HG02884 (cell line): ENCODE data around the gene RBKS.

Experiments
- ATAC-seq: cut with Tn5 transposase; IDR thresholded peaks from one replicate; pipeline ENCODE4 v1.9.1; 2021; ENCODE audit warnings: mild to moderate bottlenecking, moderate library complexity; ENCODE audit not compliant: unreplicated experiment

The RBKS gene

DNA sequence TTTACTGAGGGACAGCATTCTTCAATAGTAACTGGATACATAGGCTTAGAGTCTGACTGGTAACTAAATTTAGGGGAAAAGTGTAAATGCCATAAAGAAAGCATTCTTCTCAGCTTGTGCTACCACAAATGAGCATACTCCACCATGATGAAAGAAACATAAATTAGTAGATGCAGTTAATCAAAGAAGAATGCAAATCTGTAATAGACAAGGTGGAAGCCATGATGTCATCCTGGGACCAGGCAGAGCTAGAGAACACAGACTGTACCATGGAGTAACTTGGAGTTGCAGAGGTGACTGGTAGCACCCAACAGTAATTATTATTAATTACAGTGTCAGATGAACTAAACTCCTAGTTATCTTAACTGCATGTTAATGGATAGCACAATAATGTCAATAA, 51.7 kb downstream of the RBKS start:
- no peak for ATAC-seq

DNA sequence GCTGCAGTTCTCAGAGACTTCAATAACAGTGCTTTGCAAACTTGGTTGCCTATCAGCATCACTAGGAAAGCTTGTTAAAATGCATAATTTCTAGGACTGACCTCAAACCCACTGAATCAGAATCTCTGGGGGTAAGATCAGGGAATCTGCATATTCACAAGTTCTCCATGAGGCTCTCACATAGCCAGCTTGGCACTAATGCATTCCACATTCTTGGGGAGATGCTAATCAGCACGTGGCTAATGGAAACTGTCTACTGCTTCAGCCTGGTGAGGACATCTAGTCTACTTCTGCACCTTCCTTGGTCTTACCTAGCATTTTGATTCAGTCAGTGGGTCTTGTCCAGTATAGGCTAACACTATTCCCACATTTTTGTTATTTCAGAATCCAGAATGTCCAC, 56.3 kb downstream of the RBKS start:
- no peak for ATAC-seq

DNA sequence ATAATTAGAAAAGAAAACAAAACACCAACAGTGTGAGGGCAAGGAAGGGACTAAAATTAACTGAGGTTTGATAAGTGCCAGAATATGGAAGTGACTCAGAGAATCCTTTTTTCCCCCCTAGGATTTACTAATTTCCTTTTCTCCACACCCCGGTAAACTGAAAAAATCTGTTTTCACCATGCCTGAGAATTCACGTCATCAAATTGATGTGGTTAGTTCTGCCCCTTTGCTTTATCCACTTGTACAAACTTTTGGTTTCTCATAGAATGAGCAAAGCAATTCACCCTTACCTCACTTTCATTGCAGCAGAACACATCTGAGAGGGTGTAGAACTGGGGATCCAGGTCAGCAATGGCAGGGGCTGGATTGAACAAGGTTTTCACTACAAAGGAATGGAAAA, 57.8 kb downstream of the RBKS start:
- ATAC-seq, result no peak

DNA sequence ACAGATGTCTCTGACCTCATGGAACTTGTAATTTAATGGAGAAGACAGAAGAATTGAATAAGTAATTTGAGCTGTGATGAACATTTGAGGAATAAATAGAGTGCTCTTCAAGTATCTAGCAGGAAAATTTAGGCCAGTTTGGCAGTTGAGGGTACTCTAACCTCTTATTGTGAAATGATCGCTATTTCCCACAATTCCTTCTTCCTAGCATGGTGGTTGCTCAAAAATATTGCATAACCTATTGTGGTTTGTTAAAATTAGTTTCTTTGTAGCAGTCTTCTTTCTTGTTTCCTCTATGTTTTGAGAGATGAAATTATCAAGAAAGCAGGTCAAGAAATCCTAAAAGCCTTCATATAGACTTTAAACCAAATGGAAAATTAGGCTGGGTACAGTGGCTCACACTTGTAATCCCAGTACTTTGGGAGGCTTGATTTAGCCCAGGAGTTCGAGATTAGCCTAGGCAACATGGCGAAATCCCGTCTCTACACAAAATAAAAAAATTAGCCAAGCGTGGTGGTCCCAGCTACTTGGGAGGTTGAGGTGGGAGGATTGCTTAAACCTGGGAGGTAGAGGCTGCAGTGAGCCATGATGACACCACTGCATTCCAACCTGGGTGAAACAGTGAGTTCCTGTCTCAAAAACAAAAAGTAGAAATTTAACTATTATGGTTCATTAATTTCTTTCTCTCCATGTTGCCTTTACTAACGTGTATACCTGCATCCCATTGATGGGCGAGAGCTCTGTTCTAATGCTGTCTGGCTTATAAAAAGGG, 58.7 kb downstream of the RBKS start:
- ATAC-seq, result no peak

DNA sequence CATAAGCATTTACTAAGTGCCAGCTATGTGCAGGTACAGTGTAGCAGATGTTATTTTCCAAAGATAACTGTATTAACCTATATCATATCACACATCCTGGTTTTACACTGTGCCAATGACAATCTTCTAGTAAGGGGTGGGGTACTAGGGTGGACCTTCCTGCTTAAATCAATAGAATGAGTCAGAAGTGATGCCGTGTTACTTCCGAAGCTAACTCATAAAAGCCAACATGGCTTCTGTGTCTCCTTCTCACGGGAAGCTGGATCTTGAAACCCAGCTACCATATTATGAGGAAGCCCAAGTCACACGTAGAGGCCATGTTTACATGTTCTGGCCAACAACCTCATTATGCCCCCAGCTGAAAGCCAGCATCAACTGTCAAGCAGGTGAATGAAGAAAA, 59.5 kb downstream of the RBKS start:
- ATAC-seq, result no peak

DNA sequence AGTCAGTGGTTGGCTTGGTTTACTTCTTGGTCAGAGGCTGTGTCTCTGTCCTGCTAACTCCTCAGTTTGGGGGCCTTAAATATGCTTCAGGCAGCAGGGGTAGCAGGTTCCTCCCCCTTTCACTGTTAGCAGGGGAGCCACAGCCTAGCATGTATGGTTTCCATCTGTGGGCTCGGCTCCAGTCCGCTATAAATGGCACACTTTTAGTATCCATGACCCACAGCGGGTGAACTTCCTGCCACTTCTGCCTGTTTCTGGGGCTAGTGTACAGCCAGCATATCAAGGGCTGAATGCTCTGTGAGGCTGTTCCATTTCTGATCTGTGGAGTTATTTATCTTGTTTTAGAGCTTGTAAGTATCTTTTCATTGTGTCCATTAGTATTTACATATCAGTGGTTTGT, 60.4 kb downstream of the RBKS start:
- ATAC-seq, result no peak

DNA sequence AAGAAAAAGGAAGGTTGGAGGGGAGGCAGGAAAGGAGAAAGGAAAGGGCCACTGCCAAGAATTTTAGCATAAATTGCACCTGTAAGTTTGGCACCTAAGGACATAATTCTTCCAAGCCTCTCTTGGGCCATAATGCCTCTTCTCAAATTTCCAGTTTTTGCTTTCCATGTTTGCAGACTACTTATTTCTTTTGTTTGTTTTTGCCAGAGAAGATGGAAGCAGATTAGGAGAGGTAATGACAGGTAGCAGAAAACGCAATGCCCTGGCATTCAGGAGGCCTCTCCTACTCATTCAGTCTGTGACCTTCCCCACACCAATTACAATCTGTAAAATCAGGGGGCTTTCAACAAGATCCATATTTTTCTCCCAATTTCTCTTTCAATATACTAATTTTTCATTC, 61.9 kb downstream of the RBKS start:
- no peak for ATAC-seq

DNA sequence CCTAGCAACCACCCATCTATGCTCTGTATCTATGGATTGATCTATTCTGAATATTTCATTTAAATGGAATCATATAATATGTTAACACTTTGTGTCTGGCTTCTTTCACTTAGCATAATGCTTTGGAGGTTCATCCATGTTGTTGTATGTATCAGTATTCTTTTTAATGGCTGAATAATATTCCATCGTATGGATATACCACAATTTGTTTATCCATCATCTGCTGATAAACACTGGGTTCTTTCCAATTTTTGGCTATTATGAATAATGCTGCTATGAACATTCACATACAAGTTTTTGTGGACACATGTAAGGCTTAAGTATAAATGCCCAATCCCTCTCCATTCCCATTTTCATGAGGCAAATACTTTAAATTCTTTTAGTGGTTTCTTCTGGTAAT, 65.8 kb downstream of the RBKS start:
- no peak for ATAC-seq

DNA sequence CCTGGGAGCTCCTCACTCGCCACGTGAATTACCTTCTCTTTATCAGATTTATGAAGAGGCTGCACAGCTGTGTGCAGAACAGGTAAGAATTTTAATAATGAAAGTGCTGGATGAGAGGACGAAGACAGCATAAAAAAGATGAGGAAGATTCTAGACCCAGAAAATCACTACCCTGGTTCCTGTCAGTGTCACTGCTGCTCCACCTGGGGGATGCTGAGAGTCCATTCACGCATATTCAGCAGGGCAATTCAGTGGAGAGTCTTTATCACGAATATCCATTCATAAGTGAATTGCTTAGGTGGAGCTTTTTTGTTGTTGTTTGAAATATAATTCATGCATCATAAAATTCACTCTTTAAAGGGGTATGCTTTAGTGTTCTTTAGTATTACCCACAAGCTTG, 66.6 kb downstream of the RBKS start:
- ATAC-seq, result no peak

DNA sequence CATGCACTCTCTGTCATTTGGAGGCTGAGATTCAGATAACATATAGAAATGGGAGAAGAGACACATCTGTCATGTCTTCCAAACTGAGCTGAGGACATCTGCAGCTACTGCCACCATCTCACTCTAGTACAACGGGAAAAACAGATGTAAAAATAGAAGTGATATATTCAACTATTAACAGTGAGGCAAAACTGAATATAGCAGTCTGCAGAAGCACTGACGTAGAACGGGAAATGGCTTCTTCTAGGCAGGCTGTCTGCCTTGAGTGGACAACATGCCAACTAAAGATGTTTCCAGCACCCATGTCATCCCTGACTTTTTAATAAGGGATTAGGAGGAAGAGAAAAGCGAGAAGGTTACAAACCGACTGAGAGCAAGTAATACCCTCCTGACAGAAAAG, 67.1 kb downstream of the RBKS start:
- ATAC-seq, result no peak

DNA sequence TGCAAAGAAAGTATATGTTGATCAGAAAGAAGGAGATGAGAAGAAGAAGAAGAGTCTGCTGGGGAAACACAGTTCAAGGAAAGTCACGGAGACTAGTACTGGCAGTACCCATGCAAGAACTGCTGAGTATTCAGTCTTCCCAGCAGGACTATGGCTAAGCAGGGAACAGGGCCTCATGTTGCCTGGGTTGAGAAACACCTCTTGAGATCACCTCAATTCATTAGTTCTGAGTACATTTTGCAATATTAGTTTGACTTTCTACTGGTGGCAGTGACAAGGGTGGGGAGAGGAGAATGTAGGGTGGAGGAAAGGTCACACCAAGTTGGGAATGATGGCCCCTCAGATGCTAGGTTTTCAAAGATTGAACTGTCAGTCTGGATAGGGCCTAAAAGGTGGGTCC, 68.1 kb downstream of the RBKS start:
- no peak for ATAC-seq

DNA sequence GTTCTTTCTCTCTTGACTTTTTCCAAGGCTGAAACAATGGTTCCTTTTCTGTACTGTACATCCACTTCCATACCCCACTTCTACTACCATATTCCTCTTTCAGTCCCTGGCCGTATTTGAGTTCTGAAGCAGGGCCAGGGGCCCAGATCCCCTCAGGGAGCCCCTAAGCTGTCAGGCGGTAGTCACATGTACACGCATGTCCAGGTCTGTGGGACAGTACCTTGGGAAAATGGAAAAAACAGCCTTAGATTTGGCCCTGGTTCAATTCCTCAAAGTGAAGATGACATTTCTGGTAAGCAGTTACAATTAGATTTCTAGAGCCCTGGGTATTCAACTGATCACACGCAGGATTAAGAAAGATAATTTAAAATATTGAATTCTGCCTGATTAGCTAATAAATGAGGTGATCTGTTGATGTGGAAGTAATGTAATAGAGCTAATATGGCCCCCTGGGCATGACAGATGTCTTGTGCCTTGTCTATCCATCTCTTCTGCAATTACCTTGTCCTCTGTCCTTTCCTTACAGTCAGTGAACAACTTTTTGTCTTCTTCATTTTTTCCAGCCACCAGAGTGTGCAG, 74.2 kb downstream of the RBKS start:
- no peak for ATAC-seq

DNA sequence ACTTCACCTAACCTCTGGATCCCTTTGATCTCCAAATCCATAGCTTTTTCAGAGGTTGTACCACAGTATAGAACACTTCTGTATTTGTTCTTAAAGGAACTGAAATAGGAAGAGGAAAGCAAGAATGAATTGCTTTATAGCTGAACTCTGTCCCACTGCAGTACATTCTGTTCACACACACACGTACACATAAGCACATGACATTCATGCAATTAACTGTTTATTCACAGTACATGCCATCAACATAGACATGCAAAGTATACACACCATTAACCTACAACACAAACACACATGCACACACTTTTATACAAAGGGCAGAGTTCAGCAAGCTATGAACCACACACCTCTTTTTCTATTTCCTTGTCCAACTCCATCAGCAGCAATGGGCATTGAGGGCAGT, 75.4 kb downstream of the RBKS start:
- no peak for ATAC-seq

DNA sequence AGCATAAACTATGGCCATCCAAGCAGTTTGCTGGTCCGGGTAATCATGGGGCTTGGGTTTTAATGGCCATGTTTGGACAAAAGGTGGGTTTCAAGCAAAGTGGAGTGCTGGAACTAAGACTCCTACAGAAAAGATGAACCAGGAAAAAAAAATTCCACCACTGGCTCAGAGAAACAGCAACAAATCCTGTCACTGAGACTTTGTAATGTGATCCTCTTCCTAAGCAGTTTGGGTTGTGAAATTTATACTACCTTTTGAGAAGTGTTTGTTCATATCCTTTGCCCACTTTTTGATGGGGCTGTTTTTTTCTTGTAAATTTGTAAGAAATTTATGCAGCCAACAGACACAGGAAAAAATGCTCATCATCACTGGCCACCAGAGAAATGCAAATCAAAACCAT, 78.4 kb downstream of the RBKS start:
- no peak for ATAC-seq

DNA sequence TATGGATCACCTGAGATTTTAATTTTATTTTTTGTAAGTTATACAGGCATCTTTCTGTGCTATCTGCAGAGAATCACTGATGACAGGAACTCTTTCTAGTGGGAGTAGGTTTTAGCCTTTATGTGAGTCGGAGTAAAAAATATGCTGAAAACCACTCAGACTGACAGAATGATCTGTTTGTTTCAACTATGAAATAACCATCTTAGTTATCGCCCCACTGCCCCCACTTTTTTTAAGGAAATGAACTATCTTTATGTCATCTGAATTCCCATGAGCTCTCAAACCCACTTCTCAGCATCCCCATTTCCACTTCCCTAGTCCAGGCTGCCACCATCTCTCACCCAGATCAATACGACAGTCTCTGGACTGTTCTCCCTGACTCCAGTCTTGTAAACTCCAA, 79.7 kb downstream of the RBKS start:
- no peak for ATAC-seq

DNA sequence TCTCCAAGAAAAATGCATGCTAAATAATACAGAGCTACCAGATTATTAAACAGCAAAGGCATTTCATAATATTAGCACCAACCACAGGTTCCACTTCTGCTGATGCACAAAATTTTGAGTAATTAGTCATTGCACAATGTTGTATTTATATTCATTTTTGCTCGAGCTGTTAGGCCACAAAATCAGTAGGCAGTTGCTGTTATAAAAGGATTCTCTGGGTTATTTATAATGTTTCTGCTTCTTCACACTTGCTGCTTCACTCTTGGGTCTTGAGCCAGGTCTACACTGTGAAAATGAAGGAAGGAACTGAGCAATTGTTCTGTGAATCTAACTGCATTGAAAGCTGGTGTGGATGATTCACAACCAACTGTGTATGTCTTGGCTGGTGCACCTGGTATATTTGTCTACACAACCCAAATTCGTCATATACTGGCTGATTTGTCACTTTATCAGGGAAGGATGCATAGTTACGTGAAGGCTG, 80.4 kb downstream of the RBKS start:
- no peak for ATAC-seq

DNA sequence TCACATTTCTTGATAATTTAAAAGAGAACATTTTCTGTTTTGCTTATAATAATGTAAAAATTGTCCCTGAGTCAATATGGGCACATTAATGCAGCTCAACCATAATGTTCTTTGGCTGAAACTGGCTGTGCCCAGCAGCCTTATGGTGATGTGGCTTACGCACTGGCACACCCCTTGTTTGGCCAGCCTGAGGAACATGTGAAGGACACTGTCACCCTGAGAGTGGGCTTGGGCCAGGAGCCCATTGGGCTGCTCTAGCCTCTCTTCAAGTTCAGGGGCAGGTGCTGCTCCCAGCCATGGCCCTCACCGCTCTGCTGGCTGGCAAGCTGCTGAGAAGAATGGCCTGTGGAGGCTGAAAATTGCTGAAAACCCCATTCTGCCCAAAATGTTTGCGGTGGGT, 81.2 kb downstream of the RBKS start:
- ATAC-seq, result no peak

DNA sequence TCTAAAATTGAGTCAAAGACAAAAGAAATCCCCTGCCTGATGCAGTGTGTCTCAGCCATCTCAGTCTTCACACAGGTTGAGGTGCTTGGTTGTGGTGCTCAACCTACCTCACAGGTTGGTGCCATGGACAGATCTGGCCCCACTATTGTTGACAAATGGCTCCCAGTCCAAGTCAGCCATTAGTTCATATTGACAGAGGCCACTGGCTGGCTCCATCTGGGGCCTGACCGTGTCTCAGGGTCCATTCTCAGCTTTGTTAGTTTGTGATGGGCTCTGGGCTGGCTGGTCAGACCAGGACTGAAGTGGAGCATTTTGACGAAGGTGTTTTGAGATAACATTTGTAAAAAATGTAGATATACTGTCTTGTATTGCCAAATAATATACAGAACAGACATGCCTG, 81.8 kb downstream of the RBKS start:
- no peak for ATAC-seq

DNA sequence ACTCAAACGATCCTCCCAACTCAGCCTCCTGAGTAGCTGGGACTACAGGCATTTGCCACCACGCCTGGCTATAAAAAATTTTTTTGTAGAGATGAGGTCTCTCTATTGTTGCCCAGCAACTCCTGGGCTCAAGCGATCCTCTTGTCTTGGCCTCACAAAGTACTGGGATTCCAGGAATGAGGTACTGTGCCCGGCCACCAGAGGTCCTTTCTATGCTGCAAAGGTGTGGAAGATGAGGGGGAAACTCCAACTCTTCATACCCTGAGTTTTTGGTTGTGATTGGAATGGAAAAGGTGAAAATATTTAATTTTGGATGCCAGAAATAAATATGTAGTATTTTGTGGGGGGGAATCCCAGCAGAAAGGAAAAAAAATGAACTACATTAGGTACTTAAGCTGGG, 82.7 kb downstream of the RBKS start:
- ATAC-seq, result no peak

DNA sequence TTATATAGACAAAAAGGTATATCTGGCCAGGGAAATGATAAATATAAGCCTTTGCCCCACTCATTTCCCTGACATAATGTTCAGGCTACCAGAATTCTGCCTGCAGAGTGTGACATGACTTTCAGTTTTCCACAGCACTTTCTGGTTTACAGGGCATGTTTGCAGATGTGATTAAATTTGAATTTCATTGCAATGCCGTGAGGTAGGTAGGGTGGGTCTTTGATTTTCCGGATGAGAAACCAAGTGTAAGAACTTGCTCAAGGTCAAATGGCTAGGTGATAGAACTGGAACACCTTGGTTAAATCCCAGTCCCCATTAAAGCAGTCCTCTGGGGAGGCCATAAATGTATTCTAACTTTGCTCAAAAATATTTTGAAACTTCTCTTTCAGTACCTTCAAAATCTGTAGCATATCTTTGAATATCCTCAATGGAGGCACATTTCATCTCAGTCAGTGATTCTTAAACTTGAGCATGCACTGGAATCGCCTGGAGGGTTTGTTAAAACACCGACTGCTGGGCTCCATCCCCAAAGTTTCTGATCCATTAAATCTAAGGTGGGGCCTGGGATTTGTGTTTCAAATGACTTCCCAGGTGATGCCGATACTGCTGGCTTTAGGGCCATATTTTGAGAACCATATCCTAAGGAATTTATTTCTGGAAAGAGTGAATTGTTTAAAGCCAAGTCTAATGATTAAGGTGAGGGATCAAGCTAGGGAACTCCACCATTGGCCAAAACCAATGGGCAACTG, 83.7 kb downstream of the RBKS start:
- ATAC-seq, result no peak

DNA sequence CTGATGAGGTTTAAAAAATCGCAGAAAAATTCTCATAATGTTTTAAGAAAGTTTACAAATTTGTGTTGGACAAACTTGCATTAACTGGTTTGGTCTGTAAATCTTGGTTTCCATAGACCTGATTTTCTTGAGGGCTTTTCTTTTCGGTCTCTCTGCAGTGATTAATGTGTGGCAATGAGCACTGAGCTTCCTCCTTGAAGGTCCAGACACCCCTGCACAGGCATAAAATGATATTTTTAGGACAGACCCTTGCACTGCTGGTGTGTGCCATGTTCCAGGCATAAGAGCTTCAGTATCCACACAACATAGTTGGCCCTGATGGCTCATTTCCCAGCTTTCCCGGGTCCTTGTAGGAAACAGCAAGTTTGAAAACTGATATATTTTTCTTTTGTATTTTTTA, 85.0 kb downstream of the RBKS start:
- no peak for ATAC-seq

DNA sequence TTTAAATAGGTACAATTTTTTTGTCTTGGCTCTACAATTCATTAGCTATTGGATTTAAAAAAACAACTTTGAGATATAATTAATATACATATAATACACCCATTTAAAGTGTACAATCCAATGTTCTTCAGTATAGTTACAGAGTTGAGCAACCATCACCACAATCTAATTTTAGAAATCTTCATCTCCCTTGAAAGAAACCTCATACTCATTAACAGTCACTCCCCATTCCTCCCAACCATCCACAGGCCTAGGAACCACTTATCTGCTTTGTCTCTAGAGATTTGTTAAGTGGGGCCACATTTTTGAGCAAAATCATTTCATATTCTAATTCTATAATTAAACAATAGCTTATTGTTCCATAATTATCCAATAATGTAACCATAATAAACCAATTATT, 86.0 kb downstream of the RBKS start:
- ATAC-seq, result no peak
